HG03354 (cell line): ENCODE measurements around the gene ZCWPW1.

Experiments
- ATAC-seq: cut with Tn5 transposase; IDR thresholded peaks from one replicate; pipeline ENCODE4 v1.9.1; 2021; ENCODE audit warnings: mild to moderate bottlenecking; ENCODE audit not compliant: unreplicated experiment, poor library complexity, severe bottlenecking

ZCWPW1 gene

DNA sequence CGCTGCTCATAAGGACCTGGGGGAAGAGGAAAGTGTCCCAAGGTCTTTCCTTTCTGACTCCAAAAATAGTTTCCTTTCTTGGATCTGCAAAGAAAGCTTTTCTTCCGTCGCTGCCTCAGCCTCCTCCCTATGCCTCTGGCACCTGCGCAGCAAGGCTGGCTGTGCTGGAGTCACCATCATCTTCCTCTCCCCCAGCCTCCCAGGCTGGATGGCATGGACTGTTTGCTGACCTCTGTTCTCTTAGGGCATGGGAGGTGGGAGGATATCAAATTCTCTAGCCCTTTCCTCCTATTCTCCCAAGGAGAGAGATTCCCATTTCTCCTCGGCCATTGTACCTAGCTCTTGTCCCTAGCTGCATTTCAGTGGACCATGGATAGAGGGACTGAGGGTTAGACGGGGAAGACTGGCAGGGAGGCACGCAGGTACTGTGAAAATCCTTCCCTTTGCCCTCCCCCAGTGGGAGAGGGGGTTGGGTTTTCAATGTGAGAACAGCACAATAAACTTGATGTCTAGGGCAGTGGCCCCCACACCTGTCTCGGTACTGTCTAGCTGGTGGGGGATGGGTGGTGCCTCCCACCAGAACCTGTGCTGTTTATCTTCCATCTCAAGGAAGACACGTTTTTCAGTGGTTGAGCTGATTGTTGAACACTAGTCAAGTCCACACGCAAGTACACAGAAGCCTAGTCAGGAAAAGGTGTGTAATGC, 5.2 kb upstream of the ZCWPW1 start:
- no peak for ATAC-seq

DNA sequence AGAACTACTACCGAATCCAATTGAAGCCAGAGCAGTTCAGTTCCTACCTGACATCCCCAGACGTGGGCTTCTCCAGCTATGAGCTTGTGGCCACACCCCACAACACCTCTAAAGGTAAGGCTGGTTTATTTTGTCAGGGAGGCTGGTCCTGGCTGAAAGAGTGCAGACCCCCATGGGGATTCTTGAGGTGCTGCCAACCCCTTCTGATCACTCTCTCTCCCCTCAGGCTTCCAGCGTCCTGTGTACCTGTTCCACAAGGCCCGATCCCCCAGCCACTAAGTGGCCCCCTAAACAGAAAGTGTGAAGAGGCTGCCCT, 4.7 kb upstream of the ZCWPW1 start:
- no peak for ATAC-seq

DNA sequence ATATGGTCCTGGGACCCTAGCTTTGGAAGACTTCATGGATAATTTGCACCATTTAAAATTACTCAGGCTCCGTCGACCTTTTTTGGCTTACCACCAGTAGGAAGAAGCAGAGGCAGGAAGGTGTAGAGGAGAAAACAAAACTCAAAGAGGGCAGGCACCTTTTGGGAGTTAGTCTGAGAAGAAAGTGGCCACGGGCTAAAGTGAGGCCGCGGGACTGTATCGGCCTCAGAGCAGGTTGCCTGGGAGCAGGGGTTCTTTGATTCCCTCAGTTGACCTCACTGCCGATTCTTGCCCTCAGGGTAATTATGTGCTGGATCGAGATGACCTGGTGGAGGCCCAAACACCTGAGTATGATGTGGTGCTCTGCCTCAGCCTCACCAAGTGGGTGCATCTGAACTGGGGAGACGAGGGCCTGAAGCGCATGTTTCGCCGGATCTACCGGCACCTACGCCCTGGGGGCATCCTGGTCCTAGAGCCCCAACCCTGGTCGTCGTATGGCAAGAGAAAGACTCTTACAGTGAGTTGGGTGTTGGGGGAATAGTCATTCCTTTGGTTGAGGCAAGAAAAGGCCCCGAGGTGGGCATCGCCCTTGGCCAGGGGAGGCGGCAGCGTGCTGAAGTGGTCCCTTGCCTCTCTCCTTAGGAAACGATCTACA, 4.2 kb upstream of the ZCWPW1 start:
- ATAC-seq: no peak

DNA sequence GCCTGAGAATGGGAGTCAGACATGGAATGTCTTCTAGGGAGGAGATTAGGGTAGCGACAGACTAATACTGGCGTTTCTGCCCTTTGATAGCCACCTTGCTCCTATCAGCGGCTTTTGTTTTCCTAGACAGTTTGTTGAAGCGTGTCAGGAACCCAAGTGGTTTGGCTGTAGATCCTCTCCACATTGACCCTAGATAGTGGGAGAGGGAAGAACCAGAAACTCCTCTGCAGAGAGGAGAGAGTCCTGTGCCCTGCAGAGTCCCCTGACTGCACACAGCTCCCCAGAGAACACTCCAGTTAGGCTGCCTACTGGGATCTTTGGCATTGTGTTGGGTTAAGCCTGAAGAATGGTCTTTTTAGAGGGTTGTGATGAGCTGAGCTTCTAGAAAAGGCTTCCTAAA, 3.5 kb upstream of the ZCWPW1 start:
- no peak for ATAC-seq

DNA sequence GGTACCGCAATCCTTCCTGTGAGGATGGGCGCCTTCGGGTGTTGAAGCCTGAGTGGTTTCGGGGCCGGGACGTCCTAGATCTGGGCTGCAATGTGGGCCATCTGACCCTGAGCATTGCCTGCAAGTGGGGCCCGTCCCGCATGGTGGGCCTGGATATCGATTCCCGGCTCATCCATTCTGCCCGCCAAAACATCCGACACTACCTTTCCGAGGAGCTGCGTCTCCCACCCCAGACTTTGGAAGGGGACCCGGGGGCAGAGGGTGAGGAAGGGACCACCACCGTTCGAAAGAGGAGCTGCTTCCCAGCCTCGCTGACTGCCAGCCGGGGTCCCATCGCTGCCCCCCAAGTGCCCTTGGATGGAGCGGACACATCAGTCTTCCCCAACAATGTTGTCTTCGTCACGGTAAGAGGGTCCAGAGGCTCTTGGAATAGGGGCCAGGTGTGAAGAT, 2.8 kb upstream of the ZCWPW1 start:
- no peak for ATAC-seq

DNA sequence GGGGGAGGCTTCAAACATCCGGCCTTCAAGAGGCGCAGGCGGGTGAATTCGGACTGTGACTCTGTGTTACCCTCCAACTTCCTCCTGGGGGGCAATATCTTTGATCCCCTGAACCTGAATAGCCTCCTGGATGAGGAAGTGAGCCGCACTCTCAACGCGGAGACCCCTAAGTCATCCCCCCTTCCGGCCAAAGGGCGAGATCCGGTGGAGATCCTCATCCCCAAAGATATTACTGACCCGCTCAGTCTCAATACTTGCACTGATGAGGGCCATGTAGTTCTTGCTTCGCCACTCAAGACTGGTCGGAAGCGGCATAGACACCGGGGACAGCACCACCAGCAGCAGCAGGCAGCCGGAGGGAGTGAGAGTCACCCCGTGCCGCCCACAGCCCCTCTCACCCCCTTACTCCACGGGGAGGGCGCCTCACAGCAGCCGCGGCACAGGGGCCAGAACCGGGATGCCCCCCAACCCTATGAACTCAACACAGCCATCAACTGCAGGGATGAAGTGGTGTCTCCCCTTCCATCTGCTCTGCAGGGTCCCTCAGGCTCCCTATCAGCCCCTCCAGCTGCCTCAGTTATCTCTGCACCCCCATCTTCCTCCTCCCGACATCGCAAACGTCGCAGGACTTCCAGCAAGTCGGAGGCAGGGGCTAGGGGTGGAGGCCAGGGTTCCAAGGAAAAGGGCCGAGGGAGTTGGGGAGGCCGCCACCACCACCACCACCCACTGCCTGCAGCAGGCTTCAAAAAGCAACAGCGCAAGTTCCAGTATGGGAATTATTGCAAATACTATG, 2.2 kb upstream of the ZCWPW1 start:
- no peak for ATAC-seq

DNA sequence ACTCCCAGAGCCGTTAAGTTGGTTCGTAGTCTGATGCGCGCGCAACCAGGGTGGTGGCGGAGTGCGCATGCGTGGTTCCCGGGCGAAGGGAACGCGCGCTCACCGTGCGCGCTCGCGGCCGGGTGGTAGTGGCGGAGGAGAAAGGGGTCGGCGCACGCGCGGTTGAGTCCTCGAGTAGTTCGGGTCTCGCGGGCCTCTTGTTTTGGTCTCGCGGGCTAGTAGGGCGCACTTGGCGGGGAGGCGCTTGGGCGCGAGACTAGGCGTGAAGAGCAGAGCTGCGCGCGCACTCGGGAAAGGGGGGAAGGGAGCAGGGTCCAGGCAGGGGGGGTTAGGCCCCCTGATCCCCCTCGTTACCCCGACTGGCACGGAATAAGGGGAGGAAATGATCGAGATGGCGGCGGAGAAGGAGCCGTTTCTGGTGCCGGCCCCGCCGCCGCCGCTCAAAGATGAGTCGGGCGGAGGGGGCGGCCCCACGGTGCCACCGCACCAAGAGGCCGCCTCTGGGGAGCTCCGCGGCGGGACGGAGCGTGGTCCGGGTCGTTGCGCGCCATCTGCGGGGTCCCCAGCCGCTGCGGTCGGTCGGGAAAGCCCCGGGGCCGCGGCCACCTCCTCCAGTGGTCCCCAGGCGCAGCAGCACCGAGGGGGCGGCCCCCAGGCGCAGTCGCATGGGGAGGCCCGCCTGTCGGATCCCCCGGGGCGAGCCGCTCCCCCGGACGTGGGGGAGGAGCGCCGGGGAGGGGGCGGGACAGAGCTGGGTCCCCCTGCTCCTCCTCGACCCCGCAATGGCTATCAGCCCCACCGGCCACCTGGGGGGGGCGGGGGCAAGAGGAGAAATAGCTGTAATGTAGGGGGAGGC, 1.4 kb upstream of the ZCWPW1 start, which contains the start of gene MEPCE:
MEPCE (plus strand) TSS at position 195 of the 856 bp plus-strand sequence; CDS start at position 383, 188 bp downstream.
- peak; percentile 40 for ATAC-seq

DNA sequence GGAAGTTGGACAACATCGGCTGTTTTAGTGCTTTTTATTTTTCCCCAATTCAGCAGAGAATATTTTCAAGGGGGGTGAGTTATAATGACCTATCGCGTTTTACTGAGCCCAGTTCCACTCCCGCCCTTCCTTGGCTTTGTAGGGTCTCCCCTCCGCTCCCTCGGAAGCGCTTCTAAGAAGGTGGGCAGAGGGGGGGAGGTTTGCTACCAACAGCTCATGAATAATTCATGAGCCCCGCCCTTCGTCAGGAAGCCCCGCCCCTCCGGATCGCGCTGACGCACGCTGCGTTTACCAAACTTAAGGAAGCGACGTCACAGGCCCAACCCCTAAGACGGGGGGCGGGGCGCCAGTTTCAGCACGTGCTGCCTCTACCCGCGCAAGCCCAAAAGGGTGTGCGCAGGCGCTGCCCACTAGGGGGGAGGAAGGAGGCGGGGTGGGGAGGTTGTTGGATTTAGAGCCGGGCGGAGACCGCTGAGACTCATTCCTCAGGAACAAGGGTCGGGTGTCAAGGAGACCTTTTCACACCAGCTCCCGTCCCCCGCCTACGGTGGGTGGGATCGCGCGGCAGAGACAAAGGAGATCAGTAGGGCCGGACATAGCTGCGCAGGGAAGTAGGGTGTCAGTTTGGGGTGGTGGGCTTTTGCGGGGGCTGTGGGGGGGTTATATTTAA, 599 bp upstream of the ZCWPW1 start:
- ATAC-seq: peak; percentile 44

DNA sequence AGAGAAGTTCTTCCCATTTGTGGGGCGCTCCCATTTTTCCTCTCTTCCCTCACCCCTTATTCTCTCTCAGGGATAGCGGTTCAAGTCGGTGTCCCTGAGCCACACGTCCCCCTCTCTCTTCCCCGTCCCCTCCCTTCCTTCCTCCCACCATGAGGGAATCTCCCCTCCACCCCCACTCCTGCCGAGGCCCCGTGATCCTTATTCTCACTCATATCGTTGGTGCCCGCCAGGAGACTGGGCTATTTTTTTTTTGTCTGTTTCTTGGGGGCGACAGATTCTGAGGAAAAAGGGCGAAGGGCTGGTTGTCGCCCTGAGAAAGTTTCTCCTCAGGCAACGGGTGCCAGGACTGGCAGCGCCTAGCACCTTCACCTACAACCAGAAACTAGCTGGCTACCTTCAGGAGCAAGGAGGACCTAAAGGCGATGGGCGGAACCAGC, 723 bp downstream of the ZCWPW1 start:
- ATAC-seq: no peak

DNA sequence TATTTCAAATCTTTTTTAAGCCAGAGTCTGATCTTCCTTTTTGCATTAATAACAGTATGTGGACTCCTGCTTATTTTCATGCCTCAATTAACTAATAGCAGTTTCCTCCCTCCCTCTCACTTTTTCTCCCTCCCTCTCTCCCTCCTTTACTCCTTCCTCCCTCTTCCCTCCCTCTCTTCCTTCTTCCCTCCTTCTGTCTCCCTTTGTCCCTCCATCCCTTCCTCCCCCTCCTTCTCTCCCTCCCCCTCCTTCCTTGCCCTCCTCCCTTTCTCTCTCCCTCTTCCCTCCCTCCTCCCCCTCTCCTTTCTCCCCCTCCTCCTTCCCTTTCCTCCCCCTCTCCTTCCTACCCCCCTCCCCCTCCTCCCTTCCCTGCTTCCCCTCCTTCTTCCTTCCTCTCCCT, 2.0 kb downstream of the ZCWPW1 start:
- ATAC-seq: no peak

DNA sequence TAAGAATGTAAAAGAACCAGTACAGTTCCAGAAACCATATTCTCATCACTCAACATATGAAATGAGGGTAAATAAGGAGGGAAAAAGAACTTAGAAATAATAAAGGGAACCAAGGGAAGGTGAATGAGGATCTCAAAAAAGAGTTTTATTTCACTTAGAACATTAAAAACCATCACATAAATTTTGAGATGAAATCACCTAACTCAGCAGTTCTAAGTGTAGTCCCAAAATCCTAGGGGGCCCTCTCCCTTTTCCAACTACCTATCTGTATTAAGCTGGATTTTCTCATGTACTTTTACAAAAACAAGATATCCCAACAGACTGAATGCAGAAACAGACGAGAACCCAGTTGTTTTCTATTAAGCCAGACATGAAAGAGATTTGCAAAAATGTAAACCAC, 3.2 kb downstream of the ZCWPW1 start:
- ATAC-seq: no peak

DNA sequence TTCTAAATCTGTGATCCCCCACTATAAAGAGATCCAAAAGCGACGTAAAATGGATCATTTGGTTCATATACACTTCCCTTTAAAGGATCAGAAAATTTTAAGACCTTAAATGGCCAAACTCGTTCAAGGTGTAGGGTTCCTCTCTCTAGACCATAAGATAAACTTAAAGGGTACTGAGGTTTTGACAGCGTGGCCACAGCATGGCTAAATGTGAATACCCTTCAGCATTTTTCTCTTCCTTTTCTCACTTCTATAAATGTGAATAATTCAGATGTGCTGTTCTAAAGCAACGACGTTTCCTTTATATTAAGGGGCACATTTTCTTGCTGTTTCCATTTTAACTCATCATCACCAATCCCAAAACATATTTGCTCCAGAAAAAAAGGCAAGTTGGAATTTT, 5.2 kb downstream of the ZCWPW1 start:
- no peak for ATAC-seq

DNA sequence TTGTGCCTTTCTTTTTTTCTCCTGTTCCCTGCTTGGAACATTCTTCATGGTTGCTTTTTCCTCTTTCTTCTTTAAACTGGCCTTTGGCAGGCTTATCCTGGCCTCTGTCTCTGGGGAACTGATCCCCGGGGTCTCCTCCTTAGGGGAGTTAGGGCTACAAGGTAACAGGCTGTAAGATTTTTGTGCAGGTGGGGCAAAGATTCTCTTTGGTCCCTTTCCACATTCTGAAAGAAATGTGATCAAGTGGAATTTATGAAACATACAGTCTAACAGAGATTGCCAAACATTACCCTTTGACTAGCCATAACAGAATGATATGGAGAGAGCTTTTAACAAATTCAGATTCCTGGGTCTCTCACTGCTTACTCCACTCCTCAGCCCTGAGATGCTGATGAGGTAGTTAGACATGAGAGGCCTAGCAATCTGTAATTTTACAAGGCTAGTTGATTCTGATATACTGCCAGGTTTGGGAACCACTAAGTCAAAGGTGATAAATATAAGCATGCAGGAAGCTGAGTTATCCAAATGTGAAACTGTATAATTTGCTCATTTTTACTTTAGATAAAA, 8.8 kb downstream of the ZCWPW1 start:
- ATAC-seq: no peak

DNA sequence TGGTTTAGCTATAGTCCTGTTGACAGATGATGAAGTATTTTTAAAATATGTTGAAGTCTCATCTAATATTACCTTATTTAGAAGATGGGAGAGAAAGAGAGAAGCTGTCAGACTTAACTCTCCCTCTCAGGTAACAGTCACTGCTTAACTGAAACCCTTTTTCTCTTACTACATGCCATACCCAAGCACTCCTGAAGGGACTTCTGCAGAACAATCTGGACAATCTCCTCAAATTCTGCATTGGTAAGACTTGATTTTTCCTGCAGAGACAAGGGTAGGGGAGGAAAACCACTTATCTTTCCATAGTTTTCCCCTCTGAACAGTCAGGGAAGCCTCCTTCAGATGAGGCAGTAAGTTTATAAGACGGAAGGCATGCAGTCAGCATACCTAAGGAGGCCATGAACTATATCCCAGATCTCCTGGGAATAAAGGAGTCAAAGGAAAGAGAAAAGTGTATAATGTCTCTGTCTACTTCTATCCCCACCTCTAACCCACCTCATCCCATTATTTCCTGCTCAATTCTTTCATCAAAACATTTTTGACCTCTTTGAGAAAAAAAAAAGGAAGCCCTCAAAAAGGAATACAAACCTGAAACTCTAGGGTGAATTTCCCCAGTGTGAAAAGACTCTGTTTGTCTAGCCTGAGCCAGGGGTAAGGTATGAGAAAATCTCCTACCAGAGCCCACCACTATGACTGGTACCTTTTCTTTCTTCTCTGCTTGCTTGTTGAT, 9.4 kb downstream of the ZCWPW1 start:
- no peak for ATAC-seq

DNA sequence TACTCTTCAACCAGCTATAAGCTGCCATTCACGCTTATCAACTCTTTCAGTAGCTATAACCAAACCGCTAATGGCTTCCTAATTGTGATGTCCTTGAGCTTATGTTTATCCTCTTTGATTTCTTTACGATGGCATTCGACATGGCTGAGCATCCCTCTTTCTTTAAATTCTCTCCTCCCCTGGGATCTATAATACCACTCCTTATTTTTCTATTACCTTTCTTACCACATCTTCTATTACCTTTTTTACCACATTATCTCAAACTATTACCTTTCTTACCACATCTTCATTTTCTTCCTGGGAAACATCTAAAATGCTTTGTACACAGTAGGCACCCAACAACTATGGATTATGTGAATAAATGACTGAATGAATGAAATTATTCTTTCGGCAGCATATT, 13.1 kb downstream of the ZCWPW1 start:
- ATAC-seq: no peak

DNA sequence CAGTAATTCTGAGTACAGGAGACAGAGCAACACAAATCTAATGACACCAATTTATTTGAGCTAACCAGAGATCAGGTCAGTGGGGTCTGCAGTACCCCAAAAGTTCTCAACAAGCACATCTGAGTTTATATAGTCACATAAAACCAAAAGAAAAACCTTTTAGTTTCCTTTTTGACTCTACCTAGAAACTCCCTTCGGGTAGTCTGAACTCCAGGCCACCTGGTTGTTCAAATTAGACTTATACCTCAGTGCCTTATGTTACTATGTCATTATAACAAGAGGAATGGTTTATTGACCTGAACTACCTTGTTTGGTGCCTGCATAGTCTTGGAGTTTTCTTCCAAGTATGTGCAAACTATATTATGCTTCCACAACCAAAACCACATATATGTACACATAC, 14.6 kb downstream of the ZCWPW1 start:
- no peak for ATAC-seq

DNA sequence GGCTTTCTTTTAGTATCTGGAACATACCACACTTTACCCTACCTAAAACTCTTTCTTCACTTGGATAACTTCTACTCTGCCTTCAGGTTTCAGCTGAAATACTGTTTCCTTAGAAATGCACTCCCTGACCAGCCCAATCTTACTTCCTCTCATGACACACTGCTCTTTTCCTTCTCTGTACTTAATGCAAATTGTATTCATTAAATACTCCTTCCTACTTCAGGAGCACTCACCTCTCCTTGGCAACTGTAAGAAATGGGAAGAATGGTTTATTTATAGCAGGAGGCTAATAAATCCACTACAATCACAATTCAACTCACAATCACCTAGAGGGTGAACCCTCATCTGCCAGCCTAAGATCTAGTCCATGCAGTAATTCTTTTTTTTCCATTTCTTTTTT, 15.2 kb downstream of the ZCWPW1 start:
- ATAC-seq: no peak

DNA sequence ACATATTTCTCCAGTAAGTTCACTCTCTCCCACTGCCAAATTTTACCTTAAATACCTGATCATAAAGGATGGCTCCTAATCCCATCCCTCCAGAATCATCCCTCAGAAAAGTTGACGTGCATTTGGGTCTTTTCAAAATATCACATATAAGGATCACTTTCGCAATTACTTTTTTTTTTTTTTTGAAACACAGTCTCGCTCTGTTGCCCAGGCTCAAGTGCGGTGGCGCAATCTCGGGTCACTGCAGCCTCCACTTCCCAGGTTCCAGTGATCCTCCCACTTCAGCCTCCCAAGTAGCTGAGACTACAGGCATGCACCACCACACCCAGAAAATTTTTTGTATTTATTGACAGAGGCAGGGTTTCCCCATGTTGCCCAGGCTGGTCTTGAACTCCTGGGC, 17.4 kb downstream of the ZCWPW1 start:
- no peak for ATAC-seq
